ENCODE measurements around the gene ATP9B. TPM values are rescaled to one million over a fixed set of nuclear protein-coding genes. Genes with fewer than 3 reads are reported as not detected.

Gene ATP9B
- total RNA-seq, 1 donor from 2014 or later = 49.2 TPM

GRCh38 chr18:79381811-79382311 lies 312.7 kb downstream of the ATP9B start:
- H3K36me3 Mint-ChIP-seq (ENCODE audit: low read depth) = peaks cover 17% of the 10 kb centered on the region

DNA sequence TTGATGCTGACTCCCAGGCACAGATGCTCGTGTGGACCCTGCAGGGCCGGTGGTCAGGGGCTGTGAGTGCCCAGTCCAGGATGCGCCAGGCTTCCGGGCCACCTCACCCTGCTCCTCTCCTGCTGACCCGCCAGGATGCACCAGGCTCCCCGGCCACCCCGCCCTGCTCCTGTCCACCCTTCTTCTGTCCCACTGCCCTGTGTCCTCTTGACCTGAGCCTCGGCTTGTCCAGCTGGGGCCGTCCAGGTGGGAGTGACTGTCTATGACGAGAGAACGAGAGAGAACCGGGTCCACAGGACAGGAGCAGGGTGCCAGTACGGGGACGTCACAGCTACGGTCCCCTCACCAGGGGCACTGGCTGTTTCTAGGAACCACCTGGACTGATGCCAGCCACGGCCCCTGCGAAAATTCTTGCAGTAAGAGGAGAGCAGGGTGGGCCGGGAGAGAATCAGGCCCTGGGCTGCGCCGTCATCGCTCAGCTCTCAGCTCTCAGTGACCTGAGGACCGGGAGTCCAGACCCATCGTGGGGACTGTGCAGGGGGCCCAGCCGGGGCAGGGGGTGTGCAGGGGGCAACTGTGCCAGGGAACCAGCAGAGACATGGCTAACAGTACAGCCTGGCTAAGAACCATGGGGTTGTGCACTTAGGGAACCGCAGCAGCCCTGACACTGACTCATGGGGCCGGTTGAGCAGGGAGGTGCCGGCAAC lies 313.6 kb downstream of the ATP9B start:
- H3K27me3 Mint-ChIP-seq = no peaks in the 10 kb centered on the region
- TF ChIP-seq CTCF (IDR thresholded peaks at IDR 0.05) = no peak
- peaks cover 10% of the 10 kb centered on the region for H3K36me3 Mint-ChIP-seq (ENCODE audit: low read depth)
- CTCF ChIA-PET = interaction anchor here (0.7 to 6.8 kb wide), 4 partner anchors 13 to 261 kb away, joined by 3 to 99 read pairs (median 44); partner anchors contain the start of gene NFATC1
- no peak overlapping the region for H3K27ac Mint-ChIP-seq
- intact Hi-C loops (cut with micrococcal nuclease) = no loop called here
- H3K4me1 Mint-ChIP-seq = peaks cover 20% of the 10 kb centered on the region
- no peaks in the 10 kb centered on the region for H3K9me3 Mint-ChIP-seq
- POLR2A ChIA-PET = interaction anchor here (1.0 to 1.8 kb wide), 3 partner anchors 10 to 141 kb away, joined by 3 to 4 read pairs (median 3); no protein-coding TSS in a partner anchor
- no peak overlapping the region for H3K4me3 Mint-ChIP-seq
- DNase-seq (no peak), ATAC-seq (ENCODE audit: low read depth) (no peak)

More at GRCh38 chr18:79381811-79382311, 312.7 kb downstream of the ATP9B start:
- Mint-ChIP-seq H3K27me3 (no peaks in the 10 kb centered on the region), H3K9me3 (no peaks in the 10 kb centered on the region), H3K4me3 (no peak overlapping the region), H3K4me1 (peaks cover 17% of the 10 kb centered on the region), H3K27ac (peak overlapping the region; percentile 7)
- CTCF ChIA-PET = interaction anchor here (0.8 to 7.6 kb wide), 7 partner anchors 11 to 262 kb away, joined by 3 to 99 read pairs (median 16); partner anchors contain the start of gene NFATC1
- no peak for DNase-seq
- no peak for ATAC-seq (ENCODE audit: low read depth)
- intact Hi-C loops (cut with micrococcal nuclease) = loop anchor here (2.0 kb wide), 1 partner anchor 439 kb away; no protein-coding TSS in a partner anchor
- POLR2A ChIA-PET = interaction anchor here (1.3 to 1.8 kb wide), 2 partner anchors 19 to 142 kb away, joined by 3 to 4 read pairs; no protein-coding TSS in a partner anchor
- TF ChIP-seq CTCF (IDR thresholded peaks at IDR 0.05) = no peak

DNA sequence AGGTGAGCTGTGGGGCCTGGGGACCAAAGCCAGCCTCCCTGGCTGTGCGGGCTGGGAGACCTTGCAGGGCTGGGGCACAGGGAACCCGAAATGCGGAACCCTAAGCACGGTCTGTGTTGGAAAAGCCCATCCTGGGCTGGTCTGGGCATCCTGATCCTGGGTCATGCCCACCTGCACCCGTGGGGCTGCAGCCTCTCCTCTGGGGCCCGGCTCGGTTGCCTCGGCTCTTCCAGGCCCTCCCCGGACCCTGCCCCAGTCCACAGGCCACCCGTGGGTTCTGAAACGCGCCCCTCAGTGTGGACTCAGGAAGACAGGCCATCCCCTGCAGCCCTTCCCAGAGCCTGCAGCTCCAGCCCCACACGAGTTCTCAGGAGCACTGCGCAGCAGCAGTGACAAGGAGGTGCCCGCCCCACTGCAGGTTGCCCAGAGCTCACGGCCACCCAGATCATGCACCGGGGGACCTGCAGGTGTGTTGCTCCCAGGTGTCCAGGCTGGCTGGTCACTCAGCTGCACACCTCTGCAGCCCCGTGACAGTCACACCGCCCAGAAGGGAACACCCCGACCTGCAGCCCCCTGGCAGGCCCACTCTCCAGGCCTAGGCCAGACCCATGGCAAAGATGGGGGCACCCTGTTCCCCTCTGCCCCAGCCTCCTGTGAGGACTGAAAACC lies 314.3 kb downstream of the ATP9B start:
- intact Hi-C loops (cut with micrococcal nuclease) = no loop called here
- peaks cover 5% of the 10 kb centered on the region for H3K36me3 Mint-ChIP-seq (ENCODE audit: low read depth)
- H3K4me1 Mint-ChIP-seq = peaks cover 20% of the 10 kb centered on the region
- ChIA-PET CTCF (interaction anchor here (0.7 to 6.8 kb wide), 2 partner anchors 12 to 145 kb away, joined by 3 to 99 read pairs; partner anchors contain the start of gene NFATC1), POLR2A (interaction anchor here (1.0 to 1.1 kb wide), 2 partner anchors 9 to 296 kb away, joined by 3 to 4 read pairs; no protein-coding TSS in a partner anchor)
- ATAC-seq (ENCODE audit: low read depth) = no peak
- H3K27me3 Mint-ChIP-seq = no peaks in the 10 kb centered on the region
- no peak overlapping the region for H3K4me3 Mint-ChIP-seq
- no peaks in the 10 kb centered on the region for H3K9me3 Mint-ChIP-seq
- no peak for DNase-seq
- TF ChIP-seq CTCF (IDR thresholded peaks at IDR 0.05) = no peak
- H3K27ac Mint-ChIP-seq = no peak overlapping the region

DNA sequence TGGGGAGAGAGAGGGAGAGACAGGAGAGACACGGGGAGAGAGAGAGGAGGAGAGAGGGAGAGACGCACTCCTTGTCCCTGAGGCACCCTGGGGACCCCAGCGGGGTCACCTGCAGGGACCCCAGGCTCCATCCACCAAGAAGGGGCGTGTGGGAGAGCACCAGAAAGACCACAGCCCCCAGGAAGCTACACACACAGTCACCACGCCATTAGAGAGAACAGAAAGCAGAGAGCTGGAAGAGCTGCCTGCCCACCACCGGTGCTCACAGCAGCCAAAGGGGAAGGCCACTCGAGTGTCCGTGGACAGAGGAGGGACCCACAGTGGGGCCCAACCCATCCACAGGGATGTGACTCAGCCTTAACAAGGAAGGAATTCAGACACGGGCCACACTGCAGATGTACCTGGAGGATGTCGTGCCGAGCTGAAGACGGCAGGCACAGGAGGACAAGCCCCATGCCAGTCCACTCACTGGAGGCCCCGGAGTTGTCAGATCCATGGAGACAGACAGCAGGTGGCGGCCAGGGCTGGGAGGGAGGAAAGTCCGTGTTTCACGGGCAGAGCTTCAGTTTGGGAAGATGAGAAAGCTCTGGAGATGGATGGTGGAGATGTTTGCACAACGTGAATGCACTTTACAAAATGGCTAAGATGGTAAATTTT lies 315.1 kb downstream of the ATP9B start:
- Mint-ChIP-seq H3K4me1 (peaks cover 14% of the 10 kb centered on the region), H3K9me3 (no peaks in the 10 kb centered on the region), H3K27ac (no peak overlapping the region), H3K4me3 (no peak overlapping the region), H3K36me3 (ENCODE audit: low read depth) (no peaks in the 10 kb centered on the region), H3K27me3 (no peaks in the 10 kb centered on the region)
- TF ChIP-seq CTCF (IDR thresholded peaks at IDR 0.05) = no peak
- ChIA-PET CTCF (interaction anchor here (1.0 to 1.4 kb wide), 2 partner anchors 9 to 147 kb away, joined by 4 read pairs; no protein-coding TSS in a partner anchor), POLR2A (interaction anchor here (1.1 kb wide), 1 partner anchor 295 kb away, joined by 4 read pairs; no protein-coding TSS in a partner anchor)
- ATAC-seq (ENCODE audit: low read depth) = no peak
- no peak for DNase-seq
- intact Hi-C loops (cut with micrococcal nuclease) = no loop called here
